ENCODE results near the gene KLK14. TPM values are rescaled to one million over a fixed set of nuclear protein-coding genes. Genes with fewer than 3 reads are reported as not detected.

KLK14 gene
- total RNA-seq, 1 experiment from 2014 or later = 0.76 TPM

DNA sequence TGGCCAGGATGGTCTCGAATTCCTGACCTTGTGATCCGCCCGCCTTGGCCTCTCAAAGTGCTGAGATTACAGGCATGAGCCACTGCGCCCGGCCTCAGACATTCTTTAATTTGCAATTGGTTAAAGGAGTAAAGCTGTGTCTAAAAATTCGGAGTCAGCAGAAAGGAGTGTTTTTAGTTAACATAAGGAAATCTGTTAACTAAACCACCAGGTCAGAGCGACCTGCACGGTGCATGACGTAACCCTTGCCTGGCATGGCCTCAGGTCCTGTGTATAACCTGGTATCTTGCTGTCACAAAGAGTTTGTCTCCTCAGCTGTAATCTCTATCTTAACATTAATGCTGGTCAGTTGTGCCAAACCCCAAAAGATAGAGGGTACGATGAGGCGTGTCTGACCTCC is 38.4 kb downstream of the KLK14 start:
- no TSS peak for BruUV-seq (replicated peaks)
- Histone ChIP-seq H3K36me3 (ENCODE audit: control insufficient read depth in 1 of 2, insufficient read depth in 2 of 2, low read length in 2 of 2) (no peaks in the 10 kb centered on the region), H3K9me3 (ENCODE audit: control insufficient read depth in 1 of 2, insufficient read depth in 1 of 2, low read depth in 1 of 2, low read length in 2 of 2) (no peaks in the 10 kb centered on the region), H3K4me2 (ENCODE audit: low read length) (no peak overlapping the region), H3K4me1 (ENCODE audit: control insufficient read depth in 1 of 2, insufficient read depth in 2 of 2, low read length in 2 of 2) (no peaks in the 10 kb centered on the region), H4K20me1 (ENCODE audit: insufficient read depth) (no peaks in the 10 kb centered on the region), H3K27me3 (ENCODE audit: insufficient read depth, low read length) (no peaks in the 10 kb centered on the region), H3K27ac (ENCODE audit: low read depth, low read length) (no peak overlapping the region), H2AFZ (ENCODE audit: low read depth, low read length, poor library complexity, severe bottlenecking) (no peak overlapping the region), H3K79me2 (ENCODE audit: insufficient read depth, low read length) (no peaks in the 10 kb centered on the region), H3K9me2 (ENCODE audit: insufficient read depth) (no peaks in the 10 kb centered on the region), H3K4me3 (replicated peaks in 1 of 2; ENCODE audit: low read depth in 1 of 2, low read length in 2 of 2) (no peak overlapping the region), H3K9ac (ENCODE audit: low read length) (no peak overlapping the region)
- RAD21 ChIA-PET (ENCODE audit: low non-redundant PET in 1 of 2, low total read pairs in 2 of 2, uncharacterized antibody in 2 of 2, unreplicated experiment in 2 of 2) = no interaction called here
- POLR2A ChIA-PET = no interaction called here
- CTCF ChIA-PET = no interaction called here
- intact Hi-C loops (cut with micrococcal nuclease) = no loop called here
- TF ChIP-seq EZH2 (IDR thresholded peaks at IDR 0.05) (no peak), POLR2A (IDR thresholded peaks at IDR 0.05; ENCODE audit: borderline replicate concordance, extremely low read depth, insufficient read depth, insufficient read length) (no peak), TCF7L2 (IDR thresholded peaks at IDR 0.05; ENCODE audit: borderline replicate concordance, extremely low read depth, insufficient read depth, insufficient read length) (no peak), SRF (IDR thresholded peaks at IDR 0.05; ENCODE audit: low read depth) (no peak), ZNF274 (IDR thresholded peaks at IDR 0.05; ENCODE audit: low read depth, low read length) (no peak), ELF1 (IDR thresholded peaks at IDR 0.05; ENCODE audit: borderline replicate concordance, low read depth) (no peak), YY1 (IDR thresholded peaks at IDR 0.05; ENCODE audit: extremely low read depth, insufficient replicate concordance, low read depth, low read length) (no peak), SP1 (IDR thresholded peaks at IDR 0.05; ENCODE audit: low read depth) (no peak)
- TF ChIP-seq, protein P1, sequence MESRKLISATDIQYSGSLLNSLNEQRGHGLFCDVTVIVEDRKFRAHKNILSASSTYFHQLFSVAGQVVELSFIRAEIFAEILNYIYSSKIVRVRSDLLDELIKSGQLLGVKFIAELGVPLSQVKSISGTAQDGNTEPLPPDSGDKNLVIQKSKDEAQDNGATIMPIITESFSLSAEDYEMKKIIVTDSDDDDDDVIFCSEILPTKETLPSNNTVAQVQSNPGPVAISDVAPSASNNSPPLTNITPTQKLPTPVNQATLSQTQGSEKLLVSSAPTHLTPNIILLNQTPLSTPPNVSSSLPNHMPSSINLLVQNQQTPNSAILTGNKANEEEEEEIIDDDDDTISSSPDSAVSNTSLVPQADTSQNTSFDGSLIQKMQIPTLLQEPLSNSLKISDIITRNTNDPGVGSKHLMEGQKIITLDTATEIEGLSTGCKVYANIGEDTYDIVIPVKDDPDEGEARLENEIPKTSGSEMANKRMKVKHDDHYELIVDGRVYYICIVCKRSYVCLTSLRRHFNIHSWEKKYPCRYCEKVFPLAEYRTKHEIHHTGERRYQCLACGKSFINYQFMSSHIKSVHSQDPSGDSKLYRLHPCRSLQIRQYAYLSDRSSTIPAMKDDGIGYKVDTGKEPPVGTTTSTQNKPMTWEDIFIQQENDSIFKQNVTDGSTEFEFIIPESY (IDR thresholded peaks at IDR 0.05; ENCODE audit: extremely low read depth, insufficient replicate concordance, low read length) = no peak
- DNase-seq (ENCODE audit: low read depth, low spot score) (no peak), ATAC-seq (no peak)

Data from HCT116 (cell line).